GM18520 (cell line): ENCODE results near the gene EHBP1.
"Not testable (repeated sequence)": the region's sequence is repeated elsewhere in the genome, so short reads cannot be mapped to it uniquely, and the experiment has no call there.

Experiments used
- ATAC-seq: cut with Tn5 transposase; IDR thresholded peaks from one replicate; pipeline ENCODE4 v1.9.1; 2021; ENCODE audit not compliant: unreplicated experiment

The EHBP1 gene

DNA sequence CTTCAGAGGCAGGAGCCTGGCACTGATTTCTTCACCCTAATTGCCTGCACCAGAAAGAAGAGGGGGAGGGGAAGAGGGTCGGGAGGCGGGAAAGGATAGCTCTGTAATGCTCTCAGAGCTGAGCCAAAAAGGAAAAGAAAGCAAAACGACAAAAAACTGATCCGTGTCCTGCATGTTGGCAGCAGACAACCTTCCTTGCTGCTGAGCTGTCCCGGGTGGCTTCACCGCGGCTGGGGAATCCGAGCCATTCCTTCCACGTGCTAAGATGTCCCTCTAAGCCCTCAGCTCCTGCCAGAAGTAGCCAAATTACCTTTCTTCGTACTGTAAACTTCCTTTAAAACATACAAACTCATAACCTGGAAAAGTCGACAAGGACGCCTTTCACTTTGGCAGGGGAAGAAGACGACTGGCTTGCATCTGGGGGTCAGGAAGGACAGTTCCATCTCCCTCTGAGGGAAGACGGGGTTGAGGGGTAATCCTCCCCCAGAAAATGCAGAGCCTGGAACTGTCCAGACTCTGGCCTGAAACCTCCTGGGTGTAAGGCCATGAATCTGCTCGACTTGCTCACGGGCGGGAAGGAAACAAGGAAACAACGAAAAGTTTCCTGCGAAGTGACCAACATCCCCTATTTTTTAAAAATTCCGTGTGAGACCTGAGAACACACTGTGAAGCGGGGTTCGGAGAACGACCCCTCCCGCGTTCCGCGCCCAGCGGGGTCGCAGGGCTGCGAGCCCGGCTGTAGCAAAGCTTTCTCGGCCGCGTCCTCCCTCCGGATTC is 352.8 kb downstream of the EHBP1 start:
- ATAC-seq, result no peak

DNA sequence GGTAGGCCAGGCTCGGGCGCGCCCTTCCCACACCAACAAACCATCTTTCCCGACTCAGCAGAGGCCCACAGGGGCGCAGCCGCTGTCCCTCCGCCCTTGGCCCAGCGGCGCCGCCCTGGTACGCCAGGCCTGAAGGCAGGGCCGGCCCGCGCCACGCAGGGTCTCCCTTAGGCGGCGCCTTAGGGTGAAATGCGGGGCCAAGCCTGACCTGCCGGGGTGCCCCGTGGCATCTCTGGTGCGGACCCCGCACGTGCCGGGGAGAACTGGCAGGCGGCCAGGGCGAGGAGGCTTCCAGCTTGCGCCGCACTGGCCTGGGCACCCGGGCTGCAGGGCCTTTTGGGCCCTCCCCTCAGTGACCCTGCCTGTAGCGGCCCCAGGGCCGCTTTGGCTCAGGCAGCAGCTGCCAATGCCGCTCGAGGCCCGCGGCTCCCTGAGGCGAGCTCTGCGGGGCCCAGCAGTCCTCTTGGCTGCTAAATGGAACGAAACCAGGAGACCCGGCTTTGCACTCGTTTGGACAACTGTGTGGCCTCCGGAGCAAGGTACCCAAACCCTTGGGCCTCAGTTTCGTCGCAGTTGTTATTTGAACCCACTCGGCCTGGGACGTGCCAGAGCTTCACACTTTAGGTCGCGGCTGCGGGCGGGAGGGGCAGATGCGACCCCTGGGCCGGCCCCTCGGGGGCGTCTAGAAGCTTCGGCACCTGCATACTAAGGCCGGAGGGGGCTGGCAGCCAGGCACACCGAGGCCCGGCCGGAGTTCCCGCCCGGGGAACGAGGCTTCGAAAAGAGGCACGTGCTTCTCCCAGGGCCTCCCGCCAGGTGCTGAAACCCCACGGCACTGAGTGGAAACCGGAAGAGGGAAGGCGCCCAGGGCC is 353.6 kb downstream of the EHBP1 start:
- no peak for ATAC-seq

DNA sequence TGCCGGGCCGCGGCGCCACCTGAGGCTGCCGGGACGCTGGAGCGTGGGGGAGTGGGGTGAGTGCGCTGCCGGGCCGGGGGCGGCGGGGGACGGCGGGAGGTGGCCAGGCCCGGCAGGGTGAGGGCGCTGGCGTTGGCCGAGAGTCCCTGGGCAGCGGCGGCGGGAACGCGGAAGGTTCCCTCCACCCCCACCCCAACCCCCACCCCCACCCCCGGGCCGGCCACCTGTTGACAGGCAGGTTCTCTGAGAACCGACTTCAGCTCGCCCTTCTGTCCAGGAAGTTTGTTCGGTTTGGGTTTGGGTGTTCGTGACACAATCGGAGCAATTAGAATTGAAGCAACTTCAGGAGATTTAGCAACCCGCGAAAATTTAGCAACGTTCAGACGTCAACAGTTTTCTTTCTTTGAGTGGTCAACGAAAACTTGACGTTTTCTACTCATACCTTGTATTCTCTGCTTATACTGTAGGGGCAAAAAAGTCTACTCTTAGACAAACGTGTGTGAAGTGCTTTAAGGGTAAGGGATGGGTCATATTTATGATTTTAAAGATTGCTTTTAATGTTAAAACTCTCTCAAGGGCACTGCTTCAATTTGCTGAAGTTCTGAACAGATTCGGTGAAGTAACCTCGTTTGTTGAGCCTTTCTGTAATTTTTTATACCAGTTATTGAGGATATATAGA is 354.4 kb downstream of the EHBP1 start:
- no peak for ATAC-seq

DNA sequence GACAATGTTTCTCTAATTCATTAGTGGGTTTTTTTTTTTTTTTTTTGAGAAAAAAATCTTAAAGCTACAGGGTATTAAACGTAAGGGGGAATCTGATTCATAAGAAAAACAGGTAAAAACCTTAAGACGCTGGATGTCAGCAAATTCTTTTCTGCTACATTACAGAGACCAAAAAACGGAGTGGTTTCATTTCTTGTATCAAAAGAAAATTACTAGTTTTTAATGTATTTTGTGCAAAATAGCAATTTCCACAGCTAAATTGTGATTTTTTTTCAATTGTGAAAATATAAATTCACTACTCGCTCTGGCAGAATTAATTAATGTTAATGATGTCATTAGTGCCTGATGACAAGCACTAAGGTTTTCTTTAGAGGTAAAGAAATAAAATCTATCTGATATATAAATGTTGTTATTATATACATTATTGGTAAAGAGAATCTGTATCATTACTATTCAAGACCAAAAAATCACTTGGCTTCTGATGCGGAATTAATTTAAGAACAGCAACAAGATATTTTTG is 355.0 kb downstream of the EHBP1 start:
- no peak for ATAC-seq

DNA sequence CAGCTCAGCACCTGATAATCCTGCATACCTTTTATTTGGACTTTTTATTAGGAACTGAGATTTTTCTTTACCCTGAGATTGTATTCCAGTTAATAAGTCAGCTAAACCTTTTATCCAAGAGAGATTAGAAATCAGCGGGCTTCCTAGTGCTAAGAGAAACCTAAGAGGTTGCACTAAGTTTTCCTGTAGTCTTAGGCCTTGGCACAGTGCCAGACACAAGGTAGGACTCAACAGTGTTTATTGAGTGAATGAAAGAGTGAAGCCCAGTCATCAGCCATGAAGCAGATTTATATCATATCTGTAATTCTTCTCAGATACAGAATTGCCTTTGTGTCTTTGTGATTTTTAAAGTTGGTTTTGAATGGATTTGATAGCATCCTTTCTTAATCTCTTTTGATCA is 358.7 kb downstream of the EHBP1 start:
- no peak for ATAC-seq

DNA sequence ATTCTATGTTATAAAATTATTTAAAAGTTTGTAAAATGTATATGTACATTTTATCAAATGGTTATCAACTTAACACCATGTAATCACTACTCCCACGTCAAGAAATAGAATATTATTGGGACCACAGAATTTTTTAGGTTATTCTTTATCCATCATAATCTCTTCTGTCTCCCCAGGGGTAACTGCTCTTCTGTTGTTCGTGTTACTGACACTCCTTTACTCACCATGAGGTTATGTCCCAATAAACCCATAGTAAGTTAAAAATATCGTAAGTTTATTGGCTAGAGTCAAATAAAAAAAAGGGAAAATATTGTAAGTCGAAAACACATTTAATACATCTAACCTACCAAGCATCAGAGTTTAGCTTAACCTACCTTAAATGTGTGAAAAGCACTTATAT is 359.1 kb downstream of the EHBP1 start:
- ATAC-seq, result no peak

DNA sequence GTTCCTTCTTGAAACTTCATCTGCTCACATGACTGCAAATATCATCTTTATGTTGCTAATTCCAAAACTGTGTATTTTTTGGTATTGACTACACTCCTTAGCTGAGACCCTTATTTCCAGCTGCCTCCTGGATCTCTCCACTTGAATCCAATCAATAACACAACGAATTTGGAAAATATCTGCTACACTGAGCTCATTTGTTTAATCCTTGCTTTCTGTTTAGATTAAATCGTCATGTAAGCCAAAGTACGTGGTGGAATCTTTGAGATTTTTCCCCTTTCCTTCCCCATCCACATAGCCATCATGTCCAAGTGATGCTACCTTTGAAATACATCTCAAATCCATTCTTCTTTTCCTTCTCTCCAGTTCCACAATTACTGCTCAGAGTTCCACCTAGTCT is 360.8 kb downstream of the EHBP1 start:
- no peak for ATAC-seq

DNA sequence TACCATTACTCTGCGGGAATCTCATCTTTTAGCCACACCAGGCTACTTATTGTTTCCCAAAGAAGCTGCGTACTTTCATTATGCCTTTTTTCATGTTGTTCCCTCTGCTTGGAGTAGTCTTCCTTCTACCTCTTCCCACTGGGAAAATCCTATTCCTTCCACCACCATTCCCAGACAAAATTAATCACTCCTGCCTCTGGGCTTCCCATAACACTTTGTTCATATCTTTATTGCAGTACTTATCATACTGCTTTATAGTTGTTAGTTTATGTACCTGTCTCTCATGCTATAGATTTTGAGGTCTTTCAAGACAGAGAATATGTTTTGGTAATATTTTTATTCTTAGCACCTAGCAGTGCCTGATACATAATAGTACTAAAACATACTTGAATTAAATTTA is 361.3 kb downstream of the EHBP1 start:
- no peak for ATAC-seq

DNA sequence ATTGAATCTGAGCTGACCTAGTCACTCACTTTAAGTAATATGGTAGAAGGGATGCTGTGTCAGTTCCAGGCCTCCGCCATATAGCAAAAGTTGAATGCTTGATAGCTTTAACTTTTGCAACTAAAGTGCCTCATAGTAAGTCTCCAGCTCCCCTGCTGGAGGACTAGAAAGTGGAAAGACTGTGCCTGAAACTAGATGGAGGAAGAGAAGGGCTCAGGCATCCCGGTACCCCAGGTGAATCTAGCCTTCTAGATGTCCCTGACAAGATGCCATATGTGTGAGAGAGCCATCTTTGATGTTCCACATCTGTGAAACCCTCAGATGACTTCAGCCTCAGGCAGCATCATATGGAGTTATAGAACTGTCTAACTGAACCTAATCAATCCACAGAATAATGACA is 366.2 kb downstream of the EHBP1 start:
- ATAC-seq, result no peak

DNA sequence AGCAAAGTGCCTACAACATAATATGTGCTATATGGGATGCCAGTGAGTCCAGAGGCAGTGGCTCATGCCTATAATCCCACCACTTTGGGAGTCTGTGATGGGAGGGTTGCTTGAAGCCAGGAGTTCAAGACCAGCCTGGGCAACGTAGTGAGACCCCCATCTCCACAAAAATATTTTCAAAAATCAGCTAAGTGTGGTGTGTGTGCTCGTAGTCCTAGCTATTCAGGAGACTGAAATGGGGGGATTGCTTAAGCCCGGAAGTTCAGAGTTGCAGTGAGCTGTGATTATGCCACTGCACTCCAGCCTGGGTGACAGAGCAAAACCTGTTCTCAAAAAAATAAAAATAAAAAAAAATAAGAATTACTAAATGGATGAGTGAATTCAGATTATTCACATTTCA is 368.5 kb downstream of the EHBP1 start:
- ATAC-seq, result no peak

DNA sequence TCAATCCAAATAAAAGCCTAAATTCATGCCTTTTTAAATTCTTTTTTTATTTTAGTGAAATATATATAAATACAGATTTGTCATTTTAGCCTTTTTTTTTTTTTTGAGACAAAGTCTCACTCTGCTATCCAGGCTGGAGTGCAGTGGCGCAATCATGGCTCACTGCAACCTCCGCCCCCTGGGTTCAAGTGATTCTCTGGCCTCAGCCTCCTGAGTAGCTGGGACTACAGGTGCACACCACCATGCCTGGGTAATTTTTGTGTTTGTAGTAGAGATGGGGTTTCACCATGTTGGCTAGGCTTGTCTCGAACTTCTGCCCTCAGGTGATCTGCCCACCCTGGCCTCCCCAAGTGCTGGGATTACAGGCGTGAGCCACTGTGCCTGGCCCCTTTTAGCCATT is 368.9 kb downstream of the EHBP1 start:
- not testable (repeated sequence) for ATAC-seq

DNA sequence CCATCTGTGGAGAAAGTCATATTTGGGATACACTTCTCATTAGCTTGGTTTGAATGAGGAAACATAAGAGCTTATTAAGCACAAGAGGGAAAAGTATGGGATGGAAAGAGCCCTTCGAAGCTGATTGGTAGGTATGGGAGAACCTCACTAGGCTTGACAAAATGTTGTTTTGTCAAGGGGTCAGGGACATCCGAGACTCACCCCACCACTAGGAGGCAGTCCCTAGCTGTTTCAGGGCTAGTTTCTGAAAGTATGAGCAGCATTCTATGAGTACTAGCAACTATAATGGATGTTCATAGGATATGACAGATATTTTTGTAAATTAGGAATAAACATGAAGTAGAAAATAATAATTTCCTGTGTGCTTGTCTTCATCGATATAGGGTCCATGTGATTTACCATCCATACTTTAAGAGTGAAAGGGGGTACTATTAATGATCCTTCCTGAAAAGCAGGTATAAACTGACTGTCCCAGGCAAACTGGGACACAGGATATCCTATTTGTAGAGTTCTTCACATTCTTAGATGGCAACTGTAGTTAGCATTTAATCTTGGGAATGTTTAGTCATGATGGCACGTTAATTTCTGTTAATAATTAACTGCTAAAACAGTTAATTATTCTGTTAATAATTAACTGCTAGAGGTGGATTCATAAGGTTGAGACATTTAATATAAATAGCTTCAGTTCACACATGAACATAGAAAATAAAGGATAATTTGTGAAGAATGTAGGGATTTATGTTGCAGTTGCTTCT is 373.5 kb downstream of the EHBP1 start:
- no peak for ATAC-seq

DNA sequence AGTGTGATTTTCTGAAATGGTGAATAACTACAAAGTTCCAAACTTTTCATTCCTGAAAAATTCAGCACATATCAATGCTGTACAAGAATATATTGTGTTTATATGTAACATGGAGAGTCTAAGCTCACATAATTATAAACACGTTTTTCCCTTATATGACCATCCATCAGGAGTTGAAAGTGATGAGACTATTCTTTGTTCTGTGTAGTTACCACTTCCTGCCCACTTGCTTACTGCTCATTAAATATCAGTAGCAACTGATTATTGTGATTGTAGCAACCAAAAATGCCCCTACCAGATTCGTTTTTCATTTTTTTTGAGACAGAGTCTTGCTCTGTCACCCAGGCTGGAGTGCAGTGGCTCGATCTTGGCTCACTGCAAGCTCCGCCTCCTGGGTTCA is 375.9 kb downstream of the EHBP1 start:
- ATAC-seq, result no peak

DNA sequence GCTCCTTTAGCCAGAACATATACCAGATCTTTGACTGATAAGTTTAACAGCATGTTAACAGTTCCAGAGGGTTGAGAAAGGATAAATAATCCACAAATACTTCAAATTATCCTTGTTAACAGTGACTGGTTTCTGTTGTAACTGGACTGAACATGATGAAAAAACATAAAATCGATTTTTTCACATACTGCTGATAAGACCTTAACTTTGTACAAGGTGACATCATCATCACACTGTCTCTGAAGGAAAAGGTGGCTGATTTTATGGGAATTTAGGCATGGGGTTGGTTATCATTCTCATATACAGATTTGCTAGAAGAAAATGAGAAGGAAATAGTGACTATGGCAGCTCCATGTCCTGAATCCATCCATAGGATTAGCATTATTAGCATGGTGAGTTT is 381.2 kb downstream of the EHBP1 start:
- no peak for ATAC-seq

DNA sequence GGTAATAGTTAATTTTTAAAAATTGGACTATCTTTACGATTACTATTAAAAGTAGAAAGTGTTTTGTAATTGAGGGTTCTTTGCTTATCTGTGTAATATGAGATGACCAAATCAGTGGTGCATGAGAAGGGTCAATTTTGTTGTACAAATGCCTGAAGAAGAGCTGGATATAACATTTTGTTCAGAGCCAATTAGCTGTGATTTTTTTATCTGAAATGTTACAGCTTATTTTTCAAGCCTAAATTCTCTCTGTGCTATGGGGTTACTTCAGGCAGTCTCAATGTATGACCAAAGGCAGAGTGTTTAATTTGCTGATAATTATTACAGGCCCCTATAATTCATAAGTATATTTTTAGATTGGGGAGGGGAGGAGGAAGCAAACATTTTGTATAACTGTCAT is 386.9 kb downstream of the EHBP1 start:
- no peak for ATAC-seq

DNA sequence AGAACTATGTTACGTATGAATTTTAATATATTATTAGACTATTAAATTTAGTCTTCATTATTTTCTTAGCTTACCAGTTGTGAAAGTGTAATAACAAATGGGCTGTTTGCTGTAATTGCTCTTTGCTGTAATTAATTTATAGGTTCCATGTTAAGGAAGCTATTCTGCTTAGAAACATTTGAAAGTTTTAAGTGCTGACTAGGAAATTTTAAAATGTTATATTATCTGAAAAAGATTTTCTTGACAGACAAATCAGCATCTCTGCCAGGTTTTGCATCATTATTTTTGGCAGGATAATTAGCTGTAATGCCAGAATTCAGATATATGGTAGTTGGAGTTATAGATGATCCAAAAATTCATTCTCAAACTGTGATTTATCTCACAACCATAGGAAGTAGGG is 387.3 kb downstream of the EHBP1 start:
- ATAC-seq, result no peak

DNA sequence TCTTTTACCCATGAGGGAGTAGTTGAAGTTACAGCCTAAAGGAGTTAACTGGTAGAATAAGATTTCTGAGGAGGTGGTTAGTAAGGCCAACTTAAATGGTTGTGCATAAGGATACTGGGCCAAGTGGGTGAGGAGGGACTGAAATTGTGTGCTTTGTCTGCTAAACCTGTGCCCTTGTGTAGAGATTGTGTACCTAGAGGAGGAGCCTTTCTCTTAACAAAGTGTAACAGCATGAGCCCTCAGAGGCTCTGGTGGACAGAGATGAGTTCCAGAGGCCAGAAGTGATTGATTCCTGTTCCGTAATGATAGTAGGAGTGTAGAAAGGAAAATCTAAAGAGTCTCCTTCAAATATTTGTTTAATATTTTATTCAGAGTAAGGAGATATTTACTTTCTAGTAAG is 388.0 kb downstream of the EHBP1 start:
- no peak for ATAC-seq
